ENCODE measurements around the gene OR5T2.
"Not testable (repeated sequence)": the region's sequence is repeated elsewhere in the genome, so short reads cannot be mapped to it uniquely, and the experiment has no call there.

The OR5T2 gene

DNA sequence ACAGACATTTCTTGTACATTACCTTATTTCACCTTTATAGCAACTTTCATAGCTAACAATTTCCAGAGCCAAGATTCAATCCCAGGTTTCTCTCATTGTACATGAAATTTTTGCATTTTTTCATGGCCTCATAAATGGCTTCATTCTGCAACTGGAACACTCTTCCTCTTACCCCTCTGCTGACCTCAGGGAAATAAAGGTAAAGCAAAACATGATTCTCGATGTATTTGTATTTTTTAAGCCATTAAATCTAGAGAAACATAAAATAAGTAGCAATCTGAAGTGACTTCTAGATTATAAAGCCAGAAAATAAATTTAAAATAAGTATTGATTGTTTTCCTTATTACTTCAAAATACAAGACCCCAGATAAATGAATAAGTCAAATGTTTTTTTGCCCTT, at the start of gene OR5T2:
Gene OR5T2, minus strand, starts transcription at position 101 of the 400 bp plus-strand sequence. CDS start 1,193 bp downstream, outside the sequence.
- DNase-seq = no peak

DNA sequence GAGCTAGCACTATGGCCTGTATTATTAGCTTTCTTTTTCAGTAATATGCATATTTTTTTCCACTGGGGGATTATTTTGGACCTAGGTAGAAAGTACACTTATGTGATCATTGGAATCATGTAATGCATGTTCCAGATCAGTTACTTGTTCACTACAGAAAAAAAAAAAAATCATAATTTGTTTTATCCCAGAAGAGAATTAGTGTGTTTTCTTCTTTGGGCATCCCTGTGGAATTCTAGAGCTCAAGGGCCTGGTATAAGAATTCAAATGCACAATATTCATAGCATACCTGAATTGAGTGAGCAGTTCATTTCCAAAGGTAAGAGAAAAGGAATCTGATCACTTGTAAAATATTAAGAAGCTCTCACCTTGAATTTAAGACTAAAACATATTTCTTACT, 39.8 kb upstream of the OR5T2 start, which contains the start of gene OR5T1:
Gene OR5T1, plus strand, starts transcription at position 301 of the 400 bp plus-strand sequence. CDS start 1,485 bp downstream, outside the sequence.
- DNase-seq = no peak

DNA sequence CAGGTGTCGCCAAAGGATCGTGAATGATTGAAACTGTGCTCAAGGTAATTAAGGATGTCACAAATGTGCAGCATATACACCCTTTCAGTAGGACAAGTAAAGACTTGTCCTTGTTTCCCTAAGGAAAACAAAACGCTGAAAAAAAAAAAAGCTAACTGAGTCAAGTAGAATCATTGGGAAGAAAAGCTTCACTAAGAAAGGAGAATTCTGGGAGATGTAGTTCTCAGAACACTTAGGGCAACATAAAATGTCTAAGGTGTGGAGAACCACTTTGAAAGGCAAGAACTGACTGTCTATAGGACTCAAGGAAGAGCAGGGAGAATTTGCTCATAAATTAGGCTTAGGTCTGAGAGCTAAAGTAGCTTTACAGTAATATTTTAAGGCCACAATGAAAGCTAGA, 37.0 kb upstream of the OR5T2 start:
- DNase-seq = no peak

DNA sequence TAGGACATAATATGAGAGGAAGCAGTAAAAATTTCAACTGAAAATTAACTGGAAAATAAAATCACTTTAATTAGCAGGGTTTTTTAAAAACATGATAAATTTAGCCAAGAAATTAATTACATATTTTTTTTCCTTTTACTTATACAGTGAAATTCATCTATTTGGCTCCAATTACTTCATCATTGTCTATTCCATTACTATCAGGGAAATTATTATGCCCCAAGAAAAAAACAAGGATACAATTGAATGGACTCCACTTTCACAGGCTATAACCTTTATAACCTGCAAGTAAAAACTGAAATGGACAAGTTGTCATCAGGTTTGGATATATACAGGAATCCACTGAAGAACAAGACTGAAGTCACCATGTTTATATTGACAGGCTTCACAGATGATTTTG, 17.9 kb upstream of the OR5T2 start, which contains the start of gene OR5T3:
Gene OR5T3, plus strand, starts transcription at position 301 of the 400 bp plus-strand sequence. Its CDS starts 0 bp downstream, at position 301.
- DNase-seq = no peak

DNA sequence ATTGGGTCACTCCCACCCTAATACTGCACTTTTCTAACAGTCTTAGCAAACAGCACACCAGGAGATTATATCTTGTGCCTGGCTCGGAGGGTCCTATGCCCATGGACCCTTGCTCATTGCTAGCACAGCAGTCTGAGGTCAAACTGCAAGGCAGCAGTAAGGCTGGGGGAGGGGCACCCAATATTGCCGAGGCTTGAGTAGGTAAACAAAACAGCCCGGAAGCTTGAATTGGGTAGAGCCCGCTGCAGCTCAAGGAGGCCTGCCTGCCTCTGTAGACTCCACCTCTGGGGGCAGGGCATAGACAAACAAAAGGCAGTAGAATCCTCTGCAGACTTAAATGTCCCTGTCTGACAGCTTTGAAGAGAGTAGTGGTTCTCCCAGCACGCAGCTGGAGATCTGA, 14.3 kb downstream of the OR5T2 start:
- DNase-seq = not testable (repeated sequence)

DNA sequence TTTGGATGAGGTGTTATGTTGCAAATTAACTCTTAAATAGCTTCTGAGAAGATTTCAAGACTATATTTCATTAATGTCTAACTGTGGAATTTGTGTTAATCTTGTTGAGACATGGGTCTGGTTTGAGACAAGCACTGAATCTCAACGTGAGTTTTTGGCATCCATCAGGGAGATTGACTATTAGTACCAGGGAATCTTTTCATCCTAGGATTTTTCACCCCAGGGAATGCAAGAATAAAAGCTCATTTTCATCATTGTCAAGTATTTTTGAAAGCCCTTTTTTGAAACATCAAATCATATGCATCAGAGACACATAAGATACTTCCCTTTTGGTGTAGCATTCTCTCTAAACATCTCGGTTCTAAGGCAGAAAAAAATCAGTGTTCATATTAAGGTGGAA, 19.5 kb downstream of the OR5T2 start:
- no peak for DNase-seq

DNA sequence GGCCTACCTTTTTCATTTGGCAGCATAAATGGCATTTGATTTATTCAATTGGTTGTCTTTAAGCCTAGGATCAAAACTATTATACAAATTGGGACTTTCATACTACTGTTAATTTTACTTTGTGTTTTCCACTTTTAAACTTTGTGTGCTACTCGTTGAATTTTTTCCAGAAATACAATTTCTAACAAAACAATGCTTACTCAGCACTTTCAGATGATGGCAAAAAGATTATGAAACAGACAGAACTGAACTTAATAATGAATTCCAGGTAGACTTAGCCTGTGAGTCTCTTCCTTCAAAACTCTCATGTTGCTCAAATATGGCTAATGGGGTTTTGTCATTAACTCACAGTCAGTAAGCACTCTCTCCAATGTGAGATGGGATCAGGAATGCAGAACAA, 26.3 kb downstream of the OR5T2 start:
- DNase-seq = no peak

DNA sequence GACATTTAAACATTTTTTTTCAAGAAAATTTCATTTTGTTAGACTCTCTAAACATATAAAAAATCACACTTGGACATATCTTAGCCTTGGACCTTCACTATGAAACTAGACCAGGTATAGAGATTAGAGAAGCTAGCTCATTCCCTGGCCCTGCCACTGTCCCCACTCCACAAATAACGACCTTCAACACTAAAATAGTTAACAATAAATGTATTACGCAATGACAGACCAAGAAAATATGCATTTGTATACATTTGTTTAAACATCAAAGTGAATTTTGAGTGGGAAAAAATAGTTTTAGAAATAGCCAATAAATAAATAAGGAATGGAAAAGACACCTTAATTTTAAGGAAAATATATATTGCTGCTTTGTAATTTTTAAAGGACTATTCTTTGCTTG, 36.7 kb downstream of the OR5T2 start:
- no peak for DNase-seq

DNA sequence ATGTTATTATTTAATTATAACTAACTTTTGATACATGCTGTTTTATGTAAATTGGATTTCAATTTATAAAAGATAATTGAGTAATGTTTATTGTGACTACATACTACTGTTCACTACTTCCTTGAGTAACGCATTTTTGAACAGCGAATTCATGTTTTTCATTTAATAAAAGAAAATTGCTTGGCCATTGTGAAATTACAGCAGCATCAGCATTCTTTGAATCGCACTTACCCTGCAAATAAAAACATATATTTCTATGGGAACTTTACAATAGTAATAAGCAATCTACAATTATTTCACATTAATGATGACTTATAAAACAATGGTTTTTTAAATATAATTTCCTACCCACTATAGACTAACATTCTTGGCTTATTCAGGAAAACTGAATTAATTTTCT, 37.4 kb downstream of the OR5T2 start:
- DNase-seq = no peak

DNA sequence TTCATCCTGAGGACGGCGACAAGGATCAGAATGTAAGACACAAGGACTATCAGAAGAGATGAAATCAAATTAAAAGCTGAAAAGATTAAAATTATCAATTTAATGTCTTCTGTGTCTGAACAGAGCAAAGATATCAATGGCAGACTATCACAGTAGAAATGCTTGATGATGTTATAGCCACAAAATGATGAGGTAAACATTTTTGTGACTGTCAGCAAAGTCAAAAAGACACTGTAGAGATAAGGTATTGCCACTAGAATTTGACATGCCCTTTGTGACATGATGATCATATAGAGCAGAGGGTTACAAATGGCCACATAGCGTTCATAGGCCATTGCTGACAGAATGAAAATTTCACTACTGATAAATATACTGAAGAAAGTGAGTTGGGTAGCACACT, 45.5 kb downstream of the OR5T2 start:
- DNase-seq = no peak

DNA sequence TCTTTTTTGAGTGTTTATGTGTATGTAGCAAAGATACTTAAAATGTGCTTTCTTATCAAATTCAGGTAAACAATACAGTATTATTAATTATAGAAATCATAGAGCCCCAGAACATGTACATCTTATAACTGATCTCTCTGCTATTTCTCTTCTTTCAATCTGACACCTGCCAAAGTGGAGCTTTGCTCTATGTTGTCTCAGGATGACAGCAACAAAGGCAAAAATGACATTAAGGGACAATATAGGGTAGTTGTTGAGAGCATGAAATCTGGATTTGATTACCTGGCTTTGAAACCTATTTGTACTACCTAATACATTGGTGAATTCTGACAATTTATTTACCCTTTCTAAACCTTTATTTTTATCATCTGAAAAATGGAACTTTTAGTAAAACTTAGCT, 50.6 kb downstream of the OR5T2 start:
- DNase-seq = no peak

Measured in activated naive CD4-positive, alpha-beta T cell treated with Interleukin-2 at 50 U/mL for 16 hours (primary cell).